ENCODE data around the gene TRPT1.

TRPT1 gene

GRCh38 chr11:64176751-64177150 lies 49.2 kb downstream of the TRPT1 start:
- Histone ChIP-seq H3K27me3 (ENCODE audit: insufficient read depth, low read depth) (no peaks in the 10 kb centered on the region), H3K27ac (no peak overlapping the region), H3K36me3 (ENCODE audit: insufficient read depth) (no peaks in the 10 kb centered on the region), H4K20me1 (ENCODE audit: insufficient read depth) (no peaks in the 10 kb centered on the region), H3K9ac (no peak overlapping the region), H3K79me2 (ENCODE audit: insufficient read depth, low read depth) (no peaks in the 10 kb centered on the region), H3K4me2 (no peak overlapping the region), H3K4me3 (IDR thresholded peaks at IDR 0.05; ENCODE audit: insufficient read depth, low read depth, low read length) (no peak overlapping the region), H2AFZ (ENCODE audit: low read depth) (no peak overlapping the region), H3K4me1 (ENCODE audit: low read depth, poor library complexity, severe bottlenecking) (peaks cover 12% of the 10 kb centered on the region)
- TF ChIP-seq CTCF (conservative IDR thresholded peaks at IDR 0.05; ENCODE audit: low read depth, low read length), result no peak
